Keratinocyte (primary cell): Measurements from ENCODE around the gene WDR17. TPM values are rescaled to one million over a fixed set of nuclear protein-coding genes. Genes with fewer than 3 reads are reported as not detected.

Source experiments
- DNase-seq: peaks from one replicate; pipeline ENCODE4 v3.0.0-alpha.2; 2011; ENCODE audit warnings: low read depth, missing footprints, low spot score
- FAIRE-seq: peaks from 2 replicates; lab custom pipeline; 2011; peaks lifted over from hg19 to GRCh38; lab: Jason Lieb, UNC
- H2AFZ ChIP-seq: 2 replicates; pipeline ENCODE4 v1.6.0; 2012; ENCODE audit warnings: low read length, control low read depth, inconsistent platforms; ENCODE audit not compliant: control insufficient read depth
- H3K27ac ChIP-seq: 2 replicates; pipeline ENCODE4 v1.5.1; 2011; ENCODE audit warnings: low read length; ENCODE audit not compliant: control insufficient read depth, insufficient read depth
- H3K27me3 ChIP-seq: 3 replicates; pipeline ENCODE4 v1.6.0; 2011; ENCODE audit warnings: low read length; ENCODE audit not compliant: control insufficient read depth, insufficient read depth; ENCODE audit errors: extremely low read depth
- H3K36me3 ChIP-seq, 2 experiments: 2 replicates in 1 of 2; 3 replicates in 1 of 2; pipeline ENCODE4 v1.5.1; 2011; ENCODE audit warnings: low read length in 2 of 2, mild to moderate bottlenecking in 1 of 2; ENCODE audit not compliant: control insufficient read depth in 2 of 2, insufficient read depth in 2 of 2; ENCODE audit errors: extremely low read depth in 1 of 2
- H3K4me1 ChIP-seq: 3 replicates; pipeline ENCODE4 v1.5.1; 2011; ENCODE audit warnings: low read length; ENCODE audit not compliant: control insufficient read depth, insufficient read depth; ENCODE audit errors: extremely low read depth
- H3K4me2 ChIP-seq: 3 replicates; pipeline ENCODE4 v1.6.0; 2011; ENCODE audit warnings: low read depth, low read length; ENCODE audit not compliant: control insufficient read depth, insufficient read depth; ENCODE audit errors: extremely low read depth
- H3K4me3 ChIP-seq, 3 experiments: fragments of 200-600 bp in 1 of 3; sonication (generic) in 1 of 3; 2 replicates in 2 of 3; 3 replicates in 1 of 3; pipeline ENCODE4 v1.5.1; 2011 to 2016; ENCODE audit warnings: low read length in 3 of 3, mild to moderate bottlenecking in 3 of 3, control low read depth in 2 of 3, inconsistent platforms in 1 of 3, low read depth in 1 of 3, mixed read lengths in 1 of 3, mixed run types in 1 of 3, moderate library complexity in 1 of 3; ENCODE audit not compliant: control insufficient read depth in 2 of 3, insufficient read depth in 2 of 3; ENCODE audit errors: extremely low read depth in 1 of 3
- H3K79me2 ChIP-seq: 2 replicates; pipeline ENCODE4 v1.6.0; 2012; ENCODE audit warnings: low read length; ENCODE audit not compliant: control insufficient read depth, insufficient read depth
- H3K9ac ChIP-seq: 3 replicates; pipeline ENCODE4 v1.6.0; 2011; ENCODE audit warnings: low read length; ENCODE audit not compliant: control insufficient read depth, insufficient read depth; ENCODE audit errors: extremely low read depth
- H3K9me1 ChIP-seq: 3 replicates; pipeline ENCODE4 v1.6.0; 2011; ENCODE audit warnings: low read length; ENCODE audit not compliant: control insufficient read depth, insufficient read depth; ENCODE audit errors: extremely low read depth
- H3K9me3 ChIP-seq: 2 replicates; pipeline ENCODE4 v1.5.1; 2012; ENCODE audit warnings: low read depth, low read length; ENCODE audit not compliant: control insufficient read depth
- H4K20me1 ChIP-seq: 3 replicates; pipeline ENCODE4 v1.6.0; 2011; ENCODE audit warnings: low read length; ENCODE audit not compliant: control insufficient read depth, insufficient read depth; ENCODE audit errors: extremely low read depth
- EZH2 ChIP-seq: IDR thresholded peaks from one replicate; pipeline ENCODE4 v1.6.1; 2012; ENCODE audit warnings: inconsistent platforms, mild to moderate bottlenecking, low read length, moderate library complexity
- dilution Hi-C: fragments of 300-500 bp; cut with MboI; formaldehyde crosslinking; loops from one replicate; pipeline ENCODE4 v1.7.0; 2020; ENCODE audit warnings: low sequenced_read_pairs; ENCODE audit not compliant: extremely low pct_ligation_motif_present
- polyA plus RNA-seq, 5 experiments: library from polyadenylated mRNA; depleted of rRNA in 3 of 5; stranded (reverse) in 3 of 5; stranded (forward) in 1 of 5; unstranded in 1 of 5; fragments of >200 nt; gene quantifications; 1 replicate in 1 of 5; 2 replicates in 3 of 5; 3 replicates in 1 of 5; pipeline versions ENCODE4 v1.2.1 to v1.2.3, GENCODE V29; 2011 to 2012; ENCODE audit warnings: missing spikeins in 2 of 5, low read depth in 1 of 5, low replicate concordance in 1 of 5
- TF ChIP-seq, protein P1 (sequence below), 3 experiments: IDR thresholded peaks in 1 of 3; conservative IDR thresholded peaks in 1 of 3; optimal IDR thresholded peaks in 1 of 3; 2 replicates in 2 of 3; 3 replicates in 1 of 3; pipeline versions ENCODE3 to v1.5.1; 2011; ENCODE audit warnings: low read length in 3 of 3, mild to moderate bottlenecking in 3 of 3, moderate library complexity in 2 of 3, control low read depth in 1 of 3, inconsistent platforms in 1 of 3; ENCODE audit not compliant: insufficient read depth in 2 of 3; ENCODE audit errors: extremely low read depth in 1 of 3

The WDR17 gene
- polyA plus RNA-seq, 1 donor (not counting 4 experiments of a cell fraction or from before 2014, with no cell fraction given) = 1.1 TPM

DNA sequence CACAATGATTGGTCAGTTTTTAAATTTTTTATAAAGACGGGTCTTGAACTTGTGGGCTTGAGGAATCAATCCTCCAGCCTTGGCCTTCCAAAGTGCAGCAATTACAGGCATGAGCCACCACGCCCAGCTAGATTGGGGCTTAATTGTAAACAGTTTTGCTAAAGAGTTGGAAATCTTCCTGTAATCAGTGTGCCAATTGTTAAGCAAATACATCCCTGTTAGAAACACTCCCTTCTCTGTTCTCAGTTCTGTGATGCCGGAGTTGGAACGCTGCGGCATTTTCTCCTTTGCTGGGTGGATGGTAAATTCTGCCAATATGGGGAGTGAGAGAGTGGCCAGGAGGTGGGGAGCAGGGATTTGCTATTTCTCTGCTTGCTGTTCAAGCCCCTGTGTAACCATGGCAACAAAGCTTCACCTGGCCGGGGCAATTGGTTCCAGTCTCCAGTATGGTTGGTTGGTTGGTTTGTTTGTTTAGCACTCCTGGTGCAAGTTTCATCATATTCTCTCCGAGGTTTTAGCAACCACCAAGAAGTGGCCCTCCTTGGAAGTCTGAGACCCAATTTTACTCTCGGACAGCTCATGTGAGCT is 132.8 kb downstream of the WDR17 start:
- Histone ChIP-seq H3K27ac (no peak overlapping the region), H2AFZ (no peak overlapping the region), H3K4me1 (peaks cover 21% of the 10 kb centered on the region), H3K36me3 (no peaks in the 10 kb centered on the region), H4K20me1 (no peaks in the 10 kb centered on the region), H3K4me3 (no peak overlapping the region), H3K9ac (no peak overlapping the region), H3K9me1 (no peaks in the 10 kb centered on the region), H3K4me2 (no peak overlapping the region), H3K79me2 (no peaks in the 10 kb centered on the region), H3K9me3 (no peaks in the 10 kb centered on the region), H3K27me3 (no peaks in the 10 kb centered on the region)
- TF ChIP-seq EZH2 = no peak
- TF ChIP-seq, protein P1, sequence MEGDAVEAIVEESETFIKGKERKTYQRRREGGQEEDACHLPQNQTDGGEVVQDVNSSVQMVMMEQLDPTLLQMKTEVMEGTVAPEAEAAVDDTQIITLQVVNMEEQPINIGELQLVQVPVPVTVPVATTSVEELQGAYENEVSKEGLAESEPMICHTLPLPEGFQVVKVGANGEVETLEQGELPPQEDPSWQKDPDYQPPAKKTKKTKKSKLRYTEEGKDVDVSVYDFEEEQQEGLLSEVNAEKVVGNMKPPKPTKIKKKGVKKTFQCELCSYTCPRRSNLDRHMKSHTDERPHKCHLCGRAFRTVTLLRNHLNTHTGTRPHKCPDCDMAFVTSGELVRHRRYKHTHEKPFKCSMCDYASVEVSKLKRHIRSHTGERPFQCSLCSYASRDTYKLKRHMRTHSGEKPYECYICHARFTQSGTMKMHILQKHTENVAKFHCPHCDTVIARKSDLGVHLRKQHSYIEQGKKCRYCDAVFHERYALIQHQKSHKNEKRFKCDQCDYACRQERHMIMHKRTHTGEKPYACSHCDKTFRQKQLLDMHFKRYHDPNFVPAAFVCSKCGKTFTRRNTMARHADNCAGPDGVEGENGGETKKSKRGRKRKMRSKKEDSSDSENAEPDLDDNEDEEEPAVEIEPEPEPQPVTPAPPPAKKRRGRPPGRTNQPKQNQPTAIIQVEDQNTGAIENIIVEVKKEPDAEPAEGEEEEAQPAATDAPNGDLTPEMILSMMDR (optimal IDR thresholded peaks at IDR 0.05 in 1 of 3, IDR thresholded peaks at IDR 0.05 in 1 of 3, conservative IDR thresholded peaks at IDR 0.05 in 1 of 3; ENCODE audit: extremely low read depth in 1 of 3, insufficient read depth in 2 of 3, low read length in 3 of 3) = no peak
- FAIRE-seq = no peak
- dilution Hi-C loops = no loop called here
- DNase-seq = no peak

DNA sequence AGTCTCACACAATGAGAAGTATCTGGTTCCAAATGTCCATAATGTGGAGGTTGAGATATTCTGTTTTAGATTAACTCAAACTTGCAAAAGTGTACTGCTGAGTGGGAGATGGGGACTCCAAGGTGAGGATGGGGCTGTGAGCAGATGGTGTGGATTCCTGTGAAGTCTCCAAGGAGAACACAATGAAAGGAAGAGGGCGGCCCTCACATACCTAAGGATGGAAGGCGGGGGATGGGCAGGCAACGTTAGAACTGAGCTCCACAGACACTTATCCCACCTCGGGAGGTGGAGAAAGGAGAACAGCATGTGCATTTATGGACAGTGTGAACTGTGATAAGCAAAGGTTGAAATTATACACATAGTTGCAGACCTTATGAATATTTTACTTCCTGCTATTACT is 139.7 kb downstream of the WDR17 start:
- Histone ChIP-seq H3K9me3 (no peaks in the 10 kb centered on the region), H3K4me2 (no peak overlapping the region), H3K4me3 (no peak overlapping the region), H3K27me3 (peaks cover 11% of the 10 kb centered on the region), H3K79me2 (no peaks in the 10 kb centered on the region), H3K27ac (no peak overlapping the region), H3K36me3 (no peaks in the 10 kb centered on the region), H3K9me1 (no peaks in the 10 kb centered on the region), H3K9ac (no peak overlapping the region), H3K4me1 (no peaks in the 10 kb centered on the region), H4K20me1 (no peaks in the 10 kb centered on the region), H2AFZ (no peak overlapping the region)
- no peak for FAIRE-seq
- dilution Hi-C loops = no loop called here
- no peak for TF ChIP-seq EZH2
- TF ChIP-seq, protein P1 (optimal IDR thresholded peaks at IDR 0.05 in 1 of 3, IDR thresholded peaks at IDR 0.05 in 1 of 3, conservative IDR thresholded peaks at IDR 0.05 in 1 of 3; ENCODE audit: extremely low read depth in 1 of 3, insufficient read depth in 2 of 3, low read length in 3 of 3) = no peak
- DNase-seq = no peak
